Right cardiac atrium (tissue), 5 donors: ENCODE results near the gene FRK. TPM values are rescaled to one million over a fixed set of nuclear protein-coding genes. Genes with fewer than 3 reads are reported as not detected.

ENCODE experiments used
- ATAC-seq, 2 donors: fragments of 200-7000 bp; cut with Tn5 transposase; one replicate each; pipeline versions ENCODE4 v1.8.0 to v1.9.1; 2020; ENCODE audit warnings: moderate library complexity in 2 of 2, mild to moderate bottlenecking in 1 of 2
- DNase-seq, 3 donors: peaks; one replicate each; pipeline ENCODE4 v3.0.0-alpha.2; 2020
- H3K27ac ChIP-seq: one replicate; pipeline ENCODE4 v1.5.1; 2013; ENCODE audit warnings: mild to moderate bottlenecking, low read length, control low read depth, moderate library complexity
- H3K27me3 ChIP-seq: one replicate; pipeline ENCODE4 v1.6.1; 2013; ENCODE audit not compliant: control insufficient read depth, insufficient read depth
- H3K4me1 ChIP-seq: one replicate; pipeline ENCODE4 v1.6.1; 2013; ENCODE audit warnings: low read length; ENCODE audit not compliant: control insufficient read depth, insufficient read depth
- H3K4me3 ChIP-seq: one replicate; pipeline ENCODE4 v1.5.1; 2013; ENCODE audit warnings: low read length, control low read depth
- H3K9me3 ChIP-seq: one replicate; pipeline ENCODE4 v1.6.1; 2013; ENCODE audit warnings: low read length; ENCODE audit not compliant: control insufficient read depth
- WGBS: extraction: QIAGEN DNeasy Blood & Tissue Kit; methylation state at CpG from one replicate; pipeline ENCODE4 v1.1.7; 2013; 5-methylcytosine and 5-hydroxymethylcytosine counted together
- intact Hi-C, 4 donors: fragments of 100-400 bp; cut with DNase I; formaldehyde crosslinking; loops; one replicate each; pipeline versions ENCODE4 v1.11.0 to v1.14.0; 2022 to 2023
- polyA plus RNA-seq: library from polyadenylated mRNA; stranded (reverse); fragments of 200-250 nt; gene quantifications from one replicate; pipeline ENCODE4 v1.2.3, GENCODE V29; 2013
- total RNA-seq, 4 donors: library from RNA; stranded (reverse); fragmentation: NEBNext Ultra II Directional; extraction: Animal tissue kit (Norgen Biotek cat#: 25700); gene quantifications; one replicate each; pipeline ENCODE4 v1.2.1, GENCODE V29; 2021
- donor health status: healthy with polysubstance abuse.
- donor health status: DM: no; HTN: yes; CAD: no.
- donor health status: DM: no; HTN: no; CAD: no.
- donor health status: DM: no; HTN: yes; CAD: no; lungs with severe emphysema.
- donor health status: DM: yes; HTN: yes; CAD: no.

The FRK gene
- total and polyA plus RNA-seq, 5 donors, result 1.00 to 5.8 (median 4.3) TPM

DNA sequence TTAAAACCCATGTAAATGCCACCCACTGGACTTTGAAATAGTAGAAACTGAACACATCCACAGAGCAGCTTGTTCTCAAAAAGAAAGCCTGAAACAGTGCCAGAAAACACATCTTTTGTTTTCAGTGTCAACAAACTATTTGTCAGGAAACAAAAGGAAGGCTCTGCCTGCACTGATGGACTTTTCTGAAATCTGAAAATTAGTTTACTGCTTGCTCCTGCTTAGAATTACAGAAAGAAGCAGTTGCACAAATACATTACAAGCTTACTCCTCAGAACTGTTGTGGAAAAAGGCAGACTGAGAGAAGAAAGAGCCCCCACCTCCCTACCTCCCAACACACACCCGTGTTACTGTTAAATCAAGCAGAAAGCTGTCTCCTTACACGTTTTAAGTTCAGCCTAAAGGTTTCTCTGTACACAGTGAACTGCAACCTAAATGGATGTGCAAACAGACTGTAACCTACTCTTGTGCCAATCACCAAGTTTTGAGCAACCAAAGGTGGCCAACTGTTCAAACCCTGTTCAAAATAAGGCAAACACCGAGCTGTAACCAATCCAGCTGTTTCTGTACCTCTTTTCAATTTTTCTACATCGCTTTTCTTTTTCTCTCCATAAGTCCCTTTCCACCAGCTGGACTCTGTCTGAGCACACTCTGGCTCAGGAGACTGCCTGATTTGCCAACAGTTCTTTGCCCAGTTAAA, 43.7 kb downstream of the FRK start:
- Histone ChIP-seq H3K27ac (no peak overlapping the region), H3K4me1 (peaks cover 7% of the 10 kb centered on the region), H3K27me3 (no peaks in the 10 kb centered on the region), H3K4me3 (no peak overlapping the region), H3K9me3 (no peaks in the 10 kb centered on the region)
- peak; percentile 57 to 81 for ATAC-seq
- peak; percentile 25 to 60 (median 54) for DNase-seq
- WGBS, result 35% methylated on average over 4 of the region's 4 CpGs
- intact Hi-C loops, result no loop called here

DNA sequence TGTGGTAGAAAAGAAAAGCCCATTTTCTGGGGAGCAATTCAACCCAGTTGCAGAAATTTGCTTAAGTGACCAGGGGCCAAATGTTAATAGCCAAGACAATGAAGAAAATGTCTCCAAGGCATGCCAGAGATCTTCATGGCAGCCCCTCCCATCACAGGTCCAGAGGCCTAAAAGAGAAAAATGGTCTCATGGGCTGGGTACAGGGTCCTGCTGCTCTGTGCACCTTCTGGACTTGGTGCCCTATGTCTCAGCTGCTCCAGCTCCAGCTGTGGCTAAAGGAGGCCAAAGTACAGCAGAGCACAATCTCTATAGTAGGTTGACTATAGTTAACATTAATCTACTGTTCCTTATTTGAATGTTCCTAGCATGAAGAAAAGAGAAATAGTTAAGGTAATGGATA, 44.7 kb downstream of the FRK start:
- Histone ChIP-seq H3K27ac (no peak overlapping the region), H3K9me3 (no peaks in the 10 kb centered on the region), H3K4me3 (no peak overlapping the region), H3K4me1 (peaks cover 7% of the 10 kb centered on the region), H3K27me3 (no peaks in the 10 kb centered on the region)
- ATAC-seq (no peak), DNase-seq (no peak)
- intact Hi-C loops, result no loop called here

GRCh38 chr6:116015561-116015960, 45.1 kb downstream of the FRK start:
- Histone ChIP-seq H3K9me3 (no peaks in the 10 kb centered on the region), H3K27ac (no peak overlapping the region), H3K27me3 (no peaks in the 10 kb centered on the region), H3K4me1 (peaks cover 7% of the 10 kb centered on the region), H3K4me3 (no peak overlapping the region)
- DNase-seq (no peak), ATAC-seq (no peak)
- intact Hi-C loops, result no loop called here

GRCh38 chr6:116012951-116013350, 47.7 kb downstream of the FRK start:
- Histone ChIP-seq H3K27ac (no peak overlapping the region), H3K4me1 (peaks cover 5% of the 10 kb centered on the region), H3K27me3 (no peaks in the 10 kb centered on the region), H3K9me3 (no peaks in the 10 kb centered on the region), H3K4me3 (no peak overlapping the region)
- intact Hi-C loops, result loop anchor here in 2 of 4 donors (5.0 kb wide), 1 partner anchor 84 kb away; no protein-coding TSS in a partner anchor
- ATAC-seq, result no peak
- DNase-seq, result no peak

- Histone ChIP-seq H3K27me3 (no peaks in the 10 kb centered on the region), H3K4me1 (peaks cover 3% of the 10 kb centered on the region), H3K4me3 (no peak overlapping the region), H3K9me3 (no peaks in the 10 kb centered on the region), H3K27ac (no peak overlapping the region)
- peak in 1 of 3 donors; percentile 47 for DNase-seq
- intact Hi-C loops, result loop anchor here in 2 of 4 donors (5.0 kb wide), 1 partner anchor 85 kb away; no protein-coding TSS in a partner anchor
- WGBS, result 50% methylated on average over 1 of the region's 1 CpG
- ATAC-seq, result no peak
Measured at GRCh38 chr6:116012471-116012949, 48.2 kb downstream of the FRK start.

DNA sequence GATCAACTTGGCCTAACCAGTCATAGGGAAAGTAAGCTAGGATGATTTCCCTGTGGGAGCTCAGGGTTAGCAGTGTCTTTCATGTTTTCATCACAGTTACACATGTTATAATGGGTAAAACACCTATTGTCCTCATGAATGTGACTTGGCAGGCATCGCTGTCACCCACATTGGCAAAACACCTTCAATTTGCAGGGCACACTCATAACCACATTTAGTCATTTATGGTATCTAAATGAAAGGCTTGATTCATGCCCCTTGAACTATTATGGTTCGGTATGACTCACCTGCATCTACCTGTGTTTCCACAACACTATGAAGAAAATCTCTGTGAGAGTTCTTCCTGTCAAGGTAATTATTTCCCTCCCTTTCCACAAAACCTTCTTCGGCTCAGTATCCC, 49.2 kb downstream of the FRK start:
- Histone ChIP-seq H3K27me3 (no peaks in the 10 kb centered on the region), H3K9me3 (no peaks in the 10 kb centered on the region), H3K4me1 (no peaks in the 10 kb centered on the region), H3K27ac (no peak overlapping the region), H3K4me3 (no peak overlapping the region)
- WGBS, result 83% methylated on average over 3 of the region's 3 CpGs
- intact Hi-C loops, result loop anchor here in 3 of 4 donors (2.0 to 5.0 kb wide), 2 partner anchors 86 to 89 kb away; partner anchors contain the start of gene NT5DC1 (in 1 of the 3)
- ATAC-seq, result no peak
- no peak for DNase-seq

DNA sequence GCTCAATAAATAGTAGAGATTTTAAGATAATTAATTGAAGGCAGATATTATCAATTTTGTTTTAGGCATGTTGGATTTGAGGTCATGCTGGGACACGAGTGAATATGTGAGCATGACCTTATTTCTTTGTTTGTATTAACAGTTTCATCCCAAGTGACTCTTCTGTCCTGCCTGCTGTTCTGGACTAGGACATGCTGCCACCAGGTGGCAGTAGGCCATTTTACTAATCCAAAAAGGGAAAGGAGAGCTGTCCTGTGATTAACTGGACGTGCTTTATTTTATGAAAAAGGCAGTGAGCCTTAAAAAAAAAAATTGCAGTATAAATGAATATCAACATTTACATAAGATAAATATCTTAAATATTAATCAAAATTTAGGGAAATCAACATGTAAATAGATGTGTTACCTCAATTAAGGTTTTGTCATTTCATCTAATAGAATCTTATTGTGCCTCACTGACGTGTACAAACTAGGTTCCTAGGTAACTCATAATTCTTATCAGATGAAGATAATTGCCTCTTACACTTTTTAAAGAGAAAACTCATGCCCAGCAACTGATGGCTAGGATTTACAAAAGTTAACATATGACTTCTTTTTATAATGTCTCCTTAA, 49.8 kb downstream of the FRK start:
- no peaks in the 10 kb centered on the region for H3K9me3 ChIP-seq
- ATAC-seq (peak; percentile 73 to 76), DNase-seq (peak; percentile 75 to 92 (median 76))
- intact Hi-C loops, result loop anchor here in 3 of 4 donors (2.0 to 5.0 kb wide), 2 partner anchors 86 to 90 kb away; partner anchors contain the start of gene NT5DC1 (in 1 of the 3)
- H3K27me3 ChIP-seq, result no peaks in the 10 kb centered on the region
- H3K4me1 ChIP-seq, result no peaks in the 10 kb centered on the region
- WGBS, result 10% methylated on average over 3 of the region's 3 CpGs
- no peak overlapping the region for H3K27ac ChIP-seq
- no peak overlapping the region for H3K4me3 ChIP-seq

GRCh38 chr6:116010386-116010785, 50.3 kb downstream of the FRK start:
- DNase-seq (no peak), ATAC-seq (no peak)
- 58% methylated on average over 3 of the region's 3 CpGs for WGBS
- H3K4me3 ChIP-seq, result no peak overlapping the region
- no peaks in the 10 kb centered on the region for H3K9me3 ChIP-seq
- H3K4me1 ChIP-seq, result no peaks in the 10 kb centered on the region
- no peaks in the 10 kb centered on the region for H3K27me3 ChIP-seq
- intact Hi-C loops, result loop anchor here in 3 of 4 donors (2.0 to 5.0 kb wide), 2 partner anchors 87 to 90 kb away; partner anchors contain the start of gene NT5DC1 (in 1 of the 3)
- H3K27ac ChIP-seq, result no peak overlapping the region

DNA sequence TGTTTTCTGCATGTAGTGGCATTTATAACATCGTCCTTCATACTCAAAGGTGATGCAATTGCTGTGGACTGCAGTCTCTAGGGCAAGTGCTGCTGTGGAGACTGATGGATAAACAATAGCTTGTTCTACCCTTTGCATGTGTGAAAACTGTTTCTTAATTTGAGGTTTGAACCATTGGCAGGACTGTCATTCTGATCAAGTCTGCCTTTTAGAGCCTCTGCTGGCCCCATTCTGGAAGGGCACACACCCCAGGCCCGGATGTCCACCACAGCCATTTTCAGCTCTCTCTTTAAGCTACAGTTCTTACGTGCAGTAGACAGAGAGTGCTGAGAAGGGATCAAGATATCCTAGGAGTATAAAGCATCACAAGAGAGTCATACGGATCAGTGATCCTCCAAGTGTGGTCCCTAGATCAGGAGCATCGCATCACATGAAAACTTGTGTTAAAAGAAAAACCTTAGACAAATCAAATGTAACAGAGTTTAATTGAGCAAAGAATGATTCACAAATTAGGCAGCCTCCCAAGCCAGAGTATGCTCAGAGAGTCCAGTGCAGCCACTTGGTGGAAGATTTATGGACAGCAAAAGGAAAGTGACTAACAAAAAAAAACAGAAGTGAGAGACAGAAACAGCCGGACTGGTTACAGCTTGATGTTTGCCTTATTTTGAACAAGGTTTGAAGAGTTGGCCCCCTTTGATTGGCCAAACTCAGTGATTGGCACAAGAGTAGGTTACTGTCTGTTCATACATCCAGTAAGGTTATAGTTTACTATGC, 52.0 kb downstream of the FRK start:
- DNase-seq, result peak; percentile 16 to 44 (median 41)
- WGBS, result 24% methylated on average over 6 of the region's 6 CpGs
- Histone ChIP-seq H3K27ac (peak overlapping the region; percentile 85), H3K4me1 (no peaks in the 10 kb centered on the region), H3K27me3 (no peaks in the 10 kb centered on the region), H3K9me3 (no peaks in the 10 kb centered on the region), H3K4me3 (no peak overlapping the region)
- intact Hi-C loops, result no loop called here
- ATAC-seq, result peak; percentile 88 to 89

DNA sequence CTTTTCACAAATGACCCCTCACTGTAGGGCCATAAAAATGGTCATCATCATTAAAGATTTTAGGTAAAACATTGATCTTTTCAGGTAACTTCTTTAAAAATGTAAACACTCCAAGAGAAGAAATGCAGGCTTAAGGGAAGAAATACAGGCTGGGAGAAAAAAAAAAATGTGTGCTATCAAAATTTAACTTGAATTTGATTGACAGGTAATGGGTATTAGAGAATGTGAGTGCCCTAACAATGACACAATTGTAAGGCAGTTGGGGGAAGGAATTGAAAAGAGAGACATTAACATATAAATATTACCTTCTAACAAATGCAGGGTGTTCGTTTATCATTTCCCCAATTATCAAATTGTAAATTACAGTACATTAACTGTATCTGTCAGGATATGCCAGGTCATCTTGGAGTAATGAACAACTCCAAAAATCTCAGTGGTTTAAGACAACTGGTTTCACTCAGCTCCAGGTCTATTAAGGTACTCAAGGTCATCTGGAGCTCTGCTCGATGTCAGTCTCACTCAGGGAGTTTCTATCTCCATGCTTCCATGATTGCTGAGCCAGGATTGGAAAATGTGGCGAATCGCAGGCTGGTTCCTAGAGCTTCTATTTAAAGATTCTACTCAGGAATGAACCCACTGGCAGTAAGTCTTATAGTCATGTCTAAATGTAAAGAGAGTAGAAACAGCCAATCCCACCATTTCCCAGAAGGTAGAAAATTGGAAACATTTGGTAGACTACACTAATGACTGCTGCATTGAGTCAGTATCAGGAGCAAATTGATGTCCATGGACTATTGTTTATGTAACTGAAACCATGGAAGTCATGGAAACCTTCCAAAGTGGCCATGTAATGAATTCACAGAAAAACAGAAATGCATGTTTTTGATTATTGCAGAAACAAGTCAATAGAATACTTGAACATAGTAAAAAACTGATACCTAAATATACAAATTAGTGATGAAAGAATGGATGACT, 55.6 kb downstream of the FRK start:
- Histone ChIP-seq H3K4me1 (no peaks in the 10 kb centered on the region), H3K27ac (no peak overlapping the region), H3K9me3 (no peaks in the 10 kb centered on the region), H3K4me3 (no peak overlapping the region), H3K27me3 (no peaks in the 10 kb centered on the region)
- DNase-seq (peak in 2 of 3 donors; percentile 32 to 45), ATAC-seq (peak; percentile 15 to 43)
- 59% methylated on average over 4 of the region's 4 CpGs for WGBS
- intact Hi-C loops, result no loop called here
